Body of pancreas (tissue), 4 donors: Measurements from ENCODE around the gene ING5. TPM values are rescaled to one million over a fixed set of nuclear protein-coding genes. Genes with fewer than 3 reads are reported as not detected.

Source experiments
- ATAC-seq: fragments of 150-250 bp; one replicate; pipeline ENCODE4 v1.9.1; 2016
- DNase-seq, 4 donors: peaks; one replicate each; pipeline ENCODE4 v3.0.0-alpha.2; 2019
- H3K27ac ChIP-seq, 4 donors: fragments of 200-600 bp; sonication (generic); 1 replicate in 3 of 4; 2 replicates in 1 of 4; pipeline versions ENCODE4 v1.5.1 to v1.6.1; 2016 to 2019; ENCODE audit warnings: mild to moderate bottlenecking in 1 of 4, mixed read lengths in 1 of 4, moderate library complexity in 1 of 4
- H3K27me3 ChIP-seq, 2 donors: fragments of 200-600 bp; sonication (generic); one replicate each; pipeline ENCODE4 v1.6.0; 2016; ENCODE audit warnings: mild to moderate bottlenecking in 1 of 2
- H3K36me3 ChIP-seq, 2 donors: fragments of 200-600 bp; sonication (generic); replicated peaks in 1 of 2; 2 replicates each; pipeline ENCODE4 v1.5.1; 2016; ENCODE audit warnings: low read depth in 2 of 2; ENCODE audit not compliant: insufficient read depth in 1 of 2
- H3K4me1 ChIP-seq: fragments of 200-600 bp; sonication (generic); one replicate; pipeline ENCODE4 v1.6.0; 2016
- H3K4me3 ChIP-seq, 2 donors: fragments of 200-600 bp; sonication (generic); 1 replicate in 1 of 2; 2 replicates in 1 of 2; pipeline ENCODE4 v1.5.1; 2016 to 2019
- H3K9me3 ChIP-seq, 3 donors: fragments of 200-600 bp; sonication (generic); 1 replicate in 2 of 3; 2 replicates in 1 of 3; pipeline ENCODE4 v1.5.1; 2016
- POLR2A ChIP-seq, 3 donors: fragments of 450-650 bp; IDR thresholded peaks; one replicate each; pipeline ENCODE4 v1.6.1; 2016; ENCODE audit warnings: antibody characterized with exemption in 3 of 3, mild to moderate bottlenecking in 2 of 3
- WGBS, 2 donors: methylation state at CpG; one replicate each; pipeline ENCODE4 v1.1.5; 2017; 5-methylcytosine and 5-hydroxymethylcytosine counted together
- intact Hi-C: fragments of 100-400 bp; cut with DNase I; formaldehyde crosslinking; loops from one replicate; pipeline ENCODE4 v1.15.1; 2023
- total RNA-seq, 2 donors: library from RNA; depleted of rRNA; stranded (reverse); fragments of >200 nt; gene quantifications; one replicate each; pipeline ENCODE4 v1.1.0, GENCODE V29; 2016
- TF ChIP-seq, protein P1 (sequence below), 7 experiments: fragments of 450-650 bp in 4 of 7; fragments of 200-600 bp in 3 of 7; sonication (generic) in 3 of 7; IDR thresholded peaks; one replicate each; pipeline ENCODE4 v1.5.1; 2016 to 2019; ENCODE audit warnings: antibody characterized with exemption in 7 of 7

The ING5 gene
- total RNA-seq, 2 donors from 2014 or later: 28.5 to 89.0 TPM

DNA sequence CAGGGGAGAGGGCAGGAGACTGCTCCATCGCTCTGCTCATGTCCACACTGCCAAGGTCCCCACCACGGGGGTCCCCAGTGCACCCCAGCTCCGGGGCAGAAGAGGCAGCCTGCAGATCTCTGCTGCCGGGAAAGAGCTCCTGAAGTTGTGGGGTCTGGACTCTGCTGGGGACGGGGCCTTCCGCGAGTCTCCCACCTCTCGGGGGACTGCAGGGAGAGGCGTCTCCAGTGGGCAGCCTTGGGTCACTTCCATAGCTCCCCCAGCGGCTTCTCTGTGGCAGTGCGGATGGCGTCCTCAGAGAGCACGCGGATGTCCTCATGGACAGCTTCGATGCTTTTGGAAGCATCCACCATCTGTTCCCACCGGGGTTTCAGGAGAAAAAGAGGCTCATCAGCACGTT, 26.0 kb upstream of the ING5 start:
- TF ChIP-seq, protein P1, sequence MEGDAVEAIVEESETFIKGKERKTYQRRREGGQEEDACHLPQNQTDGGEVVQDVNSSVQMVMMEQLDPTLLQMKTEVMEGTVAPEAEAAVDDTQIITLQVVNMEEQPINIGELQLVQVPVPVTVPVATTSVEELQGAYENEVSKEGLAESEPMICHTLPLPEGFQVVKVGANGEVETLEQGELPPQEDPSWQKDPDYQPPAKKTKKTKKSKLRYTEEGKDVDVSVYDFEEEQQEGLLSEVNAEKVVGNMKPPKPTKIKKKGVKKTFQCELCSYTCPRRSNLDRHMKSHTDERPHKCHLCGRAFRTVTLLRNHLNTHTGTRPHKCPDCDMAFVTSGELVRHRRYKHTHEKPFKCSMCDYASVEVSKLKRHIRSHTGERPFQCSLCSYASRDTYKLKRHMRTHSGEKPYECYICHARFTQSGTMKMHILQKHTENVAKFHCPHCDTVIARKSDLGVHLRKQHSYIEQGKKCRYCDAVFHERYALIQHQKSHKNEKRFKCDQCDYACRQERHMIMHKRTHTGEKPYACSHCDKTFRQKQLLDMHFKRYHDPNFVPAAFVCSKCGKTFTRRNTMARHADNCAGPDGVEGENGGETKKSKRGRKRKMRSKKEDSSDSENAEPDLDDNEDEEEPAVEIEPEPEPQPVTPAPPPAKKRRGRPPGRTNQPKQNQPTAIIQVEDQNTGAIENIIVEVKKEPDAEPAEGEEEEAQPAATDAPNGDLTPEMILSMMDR (IDR thresholded peaks at IDR 0.05): no peak
- TF ChIP-seq POLR2A (IDR thresholded peaks at IDR 0.05): no peak
- ATAC-seq: no peak

DNA sequence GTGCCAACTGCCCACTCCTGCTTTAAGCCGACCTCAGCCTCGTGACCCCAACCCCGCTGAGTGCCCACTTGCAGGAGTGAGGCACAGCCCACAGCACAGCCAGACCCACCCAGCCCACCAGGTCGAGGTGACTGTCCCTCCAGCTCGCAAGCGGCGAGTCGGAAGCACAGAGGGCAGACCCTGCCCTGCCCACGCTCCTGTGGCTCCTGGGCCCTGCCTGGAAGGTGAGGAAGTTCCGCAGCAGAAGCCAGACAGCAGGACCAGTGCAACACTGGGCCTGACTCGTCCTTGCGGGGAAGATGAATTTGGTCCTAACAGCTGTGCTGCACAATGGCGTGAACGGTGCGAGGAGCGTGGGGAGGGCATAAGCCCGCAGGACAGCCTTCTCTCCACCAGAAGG, 25.2 kb upstream of the ING5 start:
- H3K27ac ChIP-seq: no peak overlapping the region
- H3K4me3 ChIP-seq: no peak overlapping the region
- intact Hi-C loops: no loop called here
- DNase-seq (no peak), ATAC-seq (no peak)
- TF ChIP-seq POLR2A (IDR thresholded peaks at IDR 0.05): no peak
- TF ChIP-seq, protein P1 (IDR thresholded peaks at IDR 0.05): no peak
- H3K9me3 ChIP-seq: no peaks in the 10 kb centered on the region
- WGBS, 2 donors: 89% methylated on average over 17 of the region's 17 CpGs; no CpG with 5 or more reads in 1 of the 2 donors
- H3K4me1 ChIP-seq: no peaks in the 10 kb centered on the region
- H3K27me3 ChIP-seq: no peaks in the 10 kb centered on the region
- peaks cover 0 to 5% of the 10 kb centered on the region in 2 donors for H3K36me3 ChIP-seq

More for the DNA sequence above, 26.0 kb upstream of the ING5 start:
- Histone ChIP-seq H3K27me3 (no peaks in the 10 kb centered on the region), H3K36me3 (peaks cover 0 to 7% of the 10 kb centered on the region in 2 donors), H3K27ac (no peak overlapping the region), H3K9me3 (no peaks in the 10 kb centered on the region), H3K4me1 (no peaks in the 10 kb centered on the region), H3K4me3 (no peak overlapping the region)
- DNase-seq: no peak
- whole genome bisulfite sequencing, 2 donors: 83 to 100% methylated on average over 1 to 17 of the region's 17 CpGs
- intact Hi-C loops: no loop called here

DNA sequence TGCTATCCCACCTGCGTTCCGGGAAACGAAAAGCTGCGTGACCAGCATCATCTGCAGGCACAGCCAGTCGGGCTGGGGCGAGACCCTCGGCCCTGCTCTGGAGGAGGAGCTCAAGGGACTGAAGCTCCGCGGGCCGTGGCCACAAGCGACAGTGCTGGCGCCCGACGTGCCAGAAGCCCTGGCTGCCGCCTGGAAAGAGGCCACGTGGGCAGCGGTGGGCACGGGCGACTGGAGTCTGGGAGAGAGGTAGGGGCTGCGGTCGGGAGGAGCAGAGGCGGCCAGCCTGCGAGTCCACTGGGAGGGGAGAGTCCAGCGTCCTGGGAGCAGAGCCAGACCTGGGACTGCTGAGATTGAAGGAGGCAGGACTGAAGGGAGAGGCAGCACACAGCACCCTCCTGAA, 24.4 kb upstream of the ING5 start:
- Histone ChIP-seq H3K9me3 (no peaks in the 10 kb centered on the region), H3K36me3 (no peaks in the 10 kb centered on the region), H3K27ac (no peak overlapping the region), H3K4me3 (no peak overlapping the region), H3K27me3 (no peaks in the 10 kb centered on the region), H3K4me1 (no peaks in the 10 kb centered on the region)
- WGBS, 2 donors: 94% methylated on average over 12 to 23 of the region's 24 CpGs
- DNase-seq (no peak), ATAC-seq (no peak)
- TF ChIP-seq, protein P1 (IDR thresholded peaks at IDR 0.05): no peak
- TF ChIP-seq POLR2A (IDR thresholded peaks at IDR 0.05): no peak
- intact Hi-C loops: no loop called here

DNA sequence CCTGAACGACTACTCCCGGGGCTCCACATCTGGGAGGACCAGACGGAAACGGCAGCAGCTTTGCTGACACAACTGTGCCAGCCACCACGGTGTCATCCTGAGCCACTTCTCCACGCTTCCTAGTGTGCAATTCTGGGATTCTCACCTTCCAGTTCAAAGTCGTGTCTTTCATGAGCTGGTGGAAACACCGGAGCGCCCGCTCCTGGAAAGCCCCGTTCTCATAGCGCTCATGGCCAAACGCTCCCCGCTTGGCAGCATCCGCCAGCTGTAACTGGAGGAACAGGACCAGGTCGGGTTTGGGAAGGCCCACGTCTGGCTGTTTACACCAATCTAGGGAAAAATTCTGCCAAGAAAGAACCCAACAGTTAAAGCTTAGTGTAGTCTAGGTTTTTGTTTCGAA, 23.5 kb upstream of the ING5 start:
- TF ChIP-seq, protein P1 (IDR thresholded peaks at IDR 0.05): no peak
- TF ChIP-seq POLR2A (IDR thresholded peaks at IDR 0.05): no peak
- H3K9me3 ChIP-seq: no peaks in the 10 kb centered on the region
- H3K36me3 ChIP-seq: no peaks in the 10 kb centered on the region
- no peaks in the 10 kb centered on the region for H3K4me1 ChIP-seq
- H3K27ac ChIP-seq: no peak overlapping the region
- no peak overlapping the region for H3K4me3 ChIP-seq
- H3K27me3 ChIP-seq: no peaks in the 10 kb centered on the region
- ATAC-seq (no peak), DNase-seq (no peak)
- WGBS, 2 donors: 88 to 90% methylated on average over 13 to 18 of the region's 18 CpGs
- intact Hi-C loops: no loop called here

DNA sequence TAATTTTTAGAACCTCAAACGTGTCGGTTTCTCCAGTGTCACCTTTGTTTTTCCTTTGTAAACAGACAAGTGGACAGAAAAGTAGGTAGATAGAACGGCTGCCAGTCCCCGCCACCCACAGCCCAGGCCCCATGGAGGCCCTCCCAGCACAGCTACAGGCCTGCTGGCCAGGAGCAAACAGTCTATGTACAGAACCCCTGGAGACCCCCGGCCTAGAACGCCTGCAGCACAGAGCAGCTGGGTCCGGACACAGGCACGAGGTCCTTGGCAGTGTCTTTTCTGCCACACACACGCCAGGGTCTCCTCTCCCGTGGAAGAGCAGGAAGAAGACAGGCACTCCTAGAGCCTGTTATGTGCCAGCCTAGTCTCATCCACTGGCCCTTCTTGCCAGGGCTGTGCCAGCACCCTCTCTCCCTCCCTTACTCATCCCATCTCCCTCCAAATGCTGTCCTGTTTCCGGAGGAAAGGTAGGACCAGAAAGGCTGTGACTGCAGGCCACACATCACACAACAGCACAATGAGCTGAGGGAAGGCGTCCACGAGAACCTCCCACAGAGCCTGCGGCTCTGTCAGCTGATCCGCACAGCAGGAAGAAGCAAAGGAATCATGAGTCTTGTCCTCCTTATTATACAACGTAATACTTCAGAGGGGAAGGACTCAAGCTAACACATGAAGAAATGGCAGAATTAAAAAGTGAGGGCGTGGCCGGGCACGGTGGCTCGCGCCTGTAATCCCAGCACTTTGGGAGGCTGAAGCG, 22.9 kb upstream of the ING5 start:
- H3K27ac ChIP-seq: no peak overlapping the region
- intact Hi-C loops: no loop called here
- H3K4me1 ChIP-seq: no peaks in the 10 kb centered on the region
- no peak for ATAC-seq
- TF ChIP-seq, protein P1 (IDR thresholded peaks at IDR 0.05): no peak
- no peak for TF ChIP-seq POLR2A (IDR thresholded peaks at IDR 0.05)
- H3K4me3 ChIP-seq: no peak overlapping the region
- no peak for DNase-seq
- no peaks in the 10 kb centered on the region for H3K27me3 ChIP-seq
- 92 to 93% methylated on average over 20 to 22 of the region's 22 CpGs for WGBS, 2 donors
- no peaks in the 10 kb centered on the region for H3K9me3 ChIP-seq
- no peaks in the 10 kb centered on the region for H3K36me3 ChIP-seq
